ENCODE results near the gene AOC3.

Gene AOC3

DNA sequence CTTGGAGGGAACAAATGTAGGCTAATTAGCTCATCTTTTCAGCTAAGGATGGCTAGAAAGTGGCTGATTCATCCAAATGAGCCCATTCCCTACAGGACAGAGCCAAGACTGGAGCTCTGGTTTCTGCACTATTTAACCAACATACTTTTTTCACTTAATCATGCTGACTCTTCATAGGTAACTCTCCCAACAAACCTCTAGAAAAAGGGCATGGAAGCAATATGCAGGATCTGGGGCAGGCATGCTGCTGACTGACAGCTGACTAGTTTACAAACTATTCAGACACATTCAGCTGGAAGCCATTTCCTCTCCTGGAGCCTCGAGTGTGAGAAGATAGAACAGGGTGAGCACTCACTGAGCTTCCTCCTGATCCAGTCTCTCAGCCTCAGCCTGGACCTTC lies 33.1 kb upstream of the AOC3 start:
- no peak overlapping the region for H3K4me3 ChIP-seq (ENCODE audit: low read depth, low read length)
- TF ChIP-seq, protein P1, sequence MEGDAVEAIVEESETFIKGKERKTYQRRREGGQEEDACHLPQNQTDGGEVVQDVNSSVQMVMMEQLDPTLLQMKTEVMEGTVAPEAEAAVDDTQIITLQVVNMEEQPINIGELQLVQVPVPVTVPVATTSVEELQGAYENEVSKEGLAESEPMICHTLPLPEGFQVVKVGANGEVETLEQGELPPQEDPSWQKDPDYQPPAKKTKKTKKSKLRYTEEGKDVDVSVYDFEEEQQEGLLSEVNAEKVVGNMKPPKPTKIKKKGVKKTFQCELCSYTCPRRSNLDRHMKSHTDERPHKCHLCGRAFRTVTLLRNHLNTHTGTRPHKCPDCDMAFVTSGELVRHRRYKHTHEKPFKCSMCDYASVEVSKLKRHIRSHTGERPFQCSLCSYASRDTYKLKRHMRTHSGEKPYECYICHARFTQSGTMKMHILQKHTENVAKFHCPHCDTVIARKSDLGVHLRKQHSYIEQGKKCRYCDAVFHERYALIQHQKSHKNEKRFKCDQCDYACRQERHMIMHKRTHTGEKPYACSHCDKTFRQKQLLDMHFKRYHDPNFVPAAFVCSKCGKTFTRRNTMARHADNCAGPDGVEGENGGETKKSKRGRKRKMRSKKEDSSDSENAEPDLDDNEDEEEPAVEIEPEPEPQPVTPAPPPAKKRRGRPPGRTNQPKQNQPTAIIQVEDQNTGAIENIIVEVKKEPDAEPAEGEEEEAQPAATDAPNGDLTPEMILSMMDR (IDR thresholded peaks at IDR 0.05; ENCODE audit: insufficient read depth, low read depth, low read length, missing control alignments), result no peak
- no peak for DNase-seq (ENCODE audit: low read depth)

DNA sequence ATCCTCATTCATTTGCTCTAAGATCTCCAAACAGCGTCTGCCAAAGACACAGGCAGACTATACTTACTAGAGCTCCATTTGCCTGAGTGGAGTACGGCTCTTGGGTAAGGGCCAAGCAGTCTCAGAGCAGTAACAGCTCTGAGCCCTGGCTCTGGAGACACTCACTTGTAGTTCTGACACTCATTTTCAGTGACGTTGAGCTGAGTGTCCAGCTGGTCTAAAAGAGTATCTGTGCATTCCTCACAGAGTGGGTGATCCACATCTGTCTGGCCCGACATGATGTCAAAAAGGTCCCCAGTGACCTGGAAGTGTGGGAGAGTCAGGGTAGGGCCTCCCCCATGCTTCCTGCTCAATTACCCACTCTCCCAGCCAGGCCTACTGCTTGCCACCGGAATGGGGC lies 32.6 kb upstream of the AOC3 start:
- H3K4me3 ChIP-seq (ENCODE audit: low read depth, low read length), result no peak overlapping the region
- TF ChIP-seq, protein P1 (IDR thresholded peaks at IDR 0.05; ENCODE audit: insufficient read depth, low read depth, low read length, missing control alignments), result no peak
- DNase-seq (ENCODE audit: low read depth), result no peak

DNA sequence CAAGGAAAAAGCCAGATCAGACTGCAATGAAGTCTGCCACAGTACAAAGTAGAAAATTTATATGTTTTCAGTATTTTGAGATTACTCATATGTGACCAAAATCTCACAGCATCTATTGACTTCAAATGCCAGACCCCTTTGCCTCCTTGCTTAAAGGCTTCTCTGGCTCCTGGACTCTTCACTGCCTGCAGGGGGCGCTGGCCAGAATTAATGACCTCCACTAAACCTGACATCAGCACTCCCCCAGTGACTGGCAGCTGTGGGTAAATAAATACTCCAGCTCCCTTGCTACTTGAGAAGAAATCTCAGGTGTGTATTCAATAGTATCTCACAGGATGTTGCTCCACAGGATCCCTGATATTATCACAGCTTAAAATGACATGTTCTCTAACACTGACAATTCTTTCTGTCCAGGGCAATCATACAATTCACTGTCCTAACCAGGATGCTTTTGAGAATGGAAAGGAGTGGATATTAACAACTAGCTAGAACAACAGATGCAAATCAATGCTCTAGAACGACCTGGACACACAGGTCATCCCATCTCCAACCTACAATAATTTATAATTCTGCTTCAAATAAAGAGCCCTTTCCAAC lies 31.0 kb upstream of the AOC3 start:
- peak; percentile 82 for DNase-seq (ENCODE audit: low read depth)
- H3K4me3 ChIP-seq (ENCODE audit: low read depth, low read length), result no peak overlapping the region
- TF ChIP-seq, protein P1 (IDR thresholded peaks at IDR 0.05; ENCODE audit: insufficient read depth, low read depth, low read length, missing control alignments), result peak; percentile 74

DNA sequence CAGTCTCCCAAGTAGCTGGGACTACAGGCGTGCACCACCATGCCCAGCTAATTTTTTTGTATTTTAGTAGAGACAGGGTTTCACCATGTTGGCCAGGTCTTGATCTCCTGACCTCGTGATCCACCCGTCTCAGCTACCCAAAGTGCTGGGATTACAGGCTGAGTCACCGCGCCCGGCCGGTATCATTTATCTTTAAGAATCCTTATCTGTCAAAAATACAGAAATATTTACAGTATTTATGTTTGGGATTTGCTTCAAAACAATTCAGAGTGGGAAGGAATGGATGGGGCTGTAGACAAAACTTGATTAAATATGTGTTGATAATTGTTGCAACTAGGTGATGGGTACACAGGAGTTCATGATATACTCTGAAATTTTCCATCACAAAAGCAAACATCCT lies 29.8 kb upstream of the AOC3 start:
- no peak for DNase-seq (ENCODE audit: low read depth)
- H3K4me3 ChIP-seq (ENCODE audit: low read depth, low read length), result no peak overlapping the region
- TF ChIP-seq, protein P1 (IDR thresholded peaks at IDR 0.05; ENCODE audit: insufficient read depth, low read depth, low read length, missing control alignments), result no peak

DNA sequence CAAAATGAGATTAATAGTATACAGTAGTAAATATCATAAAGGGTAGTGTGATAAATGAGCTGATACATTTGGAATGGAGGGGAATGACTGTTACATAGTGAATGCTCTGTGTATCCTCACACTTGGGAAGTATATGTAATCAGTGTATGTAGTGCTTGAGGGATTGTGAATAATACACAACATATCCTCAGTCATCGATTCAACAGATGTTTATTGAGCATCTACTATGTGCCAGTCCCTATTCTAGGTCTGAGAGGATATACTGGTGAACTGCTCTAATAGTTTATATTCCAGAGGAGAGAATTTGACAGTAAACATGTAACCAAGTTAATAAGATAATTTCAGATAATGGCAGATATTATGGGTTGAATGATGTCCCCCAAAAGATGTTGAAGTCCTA lies 23.5 kb upstream of the AOC3 start:
- DNase-seq (ENCODE audit: low read depth), result no peak
- H3K4me3 ChIP-seq (ENCODE audit: low read depth, low read length), result no peak overlapping the region
- TF ChIP-seq, protein P1 (IDR thresholded peaks at IDR 0.05; ENCODE audit: insufficient read depth, low read depth, low read length, missing control alignments), result no peak

DNA sequence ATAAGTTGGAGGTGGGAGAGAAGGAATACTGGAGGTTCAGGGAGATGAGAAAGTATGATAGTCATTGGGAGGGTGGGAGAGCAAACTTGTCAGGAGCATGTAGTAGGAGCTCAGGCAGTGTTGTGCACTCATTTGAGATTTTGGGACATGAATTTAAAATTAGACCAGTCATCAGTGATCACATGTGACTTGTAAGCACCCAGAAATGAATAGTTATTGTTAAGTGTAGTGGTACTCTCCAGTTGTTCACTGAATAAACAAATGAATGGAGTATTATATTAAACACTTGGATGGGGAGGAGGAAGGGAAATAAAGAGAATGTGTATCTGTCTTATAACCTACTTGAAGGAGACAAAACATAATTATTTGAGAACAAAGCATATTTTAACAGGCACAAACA lies 20.0 kb upstream of the AOC3 start:
- H3K4me3 ChIP-seq (ENCODE audit: low read depth, low read length), result no peak overlapping the region
- TF ChIP-seq, protein P1 (IDR thresholded peaks at IDR 0.05; ENCODE audit: insufficient read depth, low read depth, low read length, missing control alignments), result no peak
- no peak for DNase-seq (ENCODE audit: low read depth)

Data from GM12865 (cell line).